HG03521 (cell line): ENCODE results near the gene CNOT8.
"Not testable (repeated sequence)": the region's sequence is repeated elsewhere in the genome, so short reads cannot be mapped to it uniquely, and the experiment has no call there.

Experiments
- ATAC-seq: cut with Tn5 transposase; IDR thresholded peaks from one replicate; pipeline ENCODE4 v1.9.1; 2021; ENCODE audit warnings: mild to moderate bottlenecking, moderate library complexity; ENCODE audit not compliant: unreplicated experiment

CNOT8 gene

DNA sequence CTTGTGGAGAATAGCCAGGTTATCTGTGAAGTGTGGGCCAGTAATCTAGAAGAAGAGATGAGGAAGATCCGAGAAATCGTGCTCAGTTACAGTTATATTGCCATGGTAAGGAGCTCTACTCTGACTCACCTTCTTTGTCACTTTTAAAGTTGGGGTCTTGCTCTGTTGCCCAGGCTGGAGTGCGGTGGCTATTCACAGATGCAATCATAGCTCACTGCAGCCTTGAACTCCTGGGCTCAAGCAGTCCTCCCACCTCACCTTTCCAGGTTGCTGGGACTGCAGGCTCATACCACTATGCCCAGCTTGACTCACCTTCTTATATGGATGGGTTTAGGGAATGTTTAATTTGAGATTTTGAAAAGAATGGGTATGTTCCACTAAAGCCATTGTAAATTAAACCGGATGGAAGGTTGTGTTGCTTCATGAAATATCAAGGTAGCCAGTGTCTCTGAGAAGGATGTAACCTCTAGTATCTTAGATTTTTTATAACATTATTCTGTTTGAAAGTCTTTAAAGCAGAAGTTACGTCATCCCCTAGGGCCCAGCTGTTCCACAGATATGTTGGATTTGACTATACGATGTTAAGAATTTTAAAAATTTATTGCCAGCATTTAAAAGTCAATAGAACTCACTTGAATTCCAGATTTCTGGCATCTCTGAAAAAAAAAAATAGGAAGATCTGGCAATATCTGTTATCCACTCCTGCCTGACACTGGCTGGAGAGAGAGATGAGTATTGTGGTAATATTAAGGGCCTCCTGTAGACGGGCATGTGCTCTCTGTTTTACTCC is 5.1 kb downstream of the CNOT8 start:
- ATAC-seq, result no peak

DNA sequence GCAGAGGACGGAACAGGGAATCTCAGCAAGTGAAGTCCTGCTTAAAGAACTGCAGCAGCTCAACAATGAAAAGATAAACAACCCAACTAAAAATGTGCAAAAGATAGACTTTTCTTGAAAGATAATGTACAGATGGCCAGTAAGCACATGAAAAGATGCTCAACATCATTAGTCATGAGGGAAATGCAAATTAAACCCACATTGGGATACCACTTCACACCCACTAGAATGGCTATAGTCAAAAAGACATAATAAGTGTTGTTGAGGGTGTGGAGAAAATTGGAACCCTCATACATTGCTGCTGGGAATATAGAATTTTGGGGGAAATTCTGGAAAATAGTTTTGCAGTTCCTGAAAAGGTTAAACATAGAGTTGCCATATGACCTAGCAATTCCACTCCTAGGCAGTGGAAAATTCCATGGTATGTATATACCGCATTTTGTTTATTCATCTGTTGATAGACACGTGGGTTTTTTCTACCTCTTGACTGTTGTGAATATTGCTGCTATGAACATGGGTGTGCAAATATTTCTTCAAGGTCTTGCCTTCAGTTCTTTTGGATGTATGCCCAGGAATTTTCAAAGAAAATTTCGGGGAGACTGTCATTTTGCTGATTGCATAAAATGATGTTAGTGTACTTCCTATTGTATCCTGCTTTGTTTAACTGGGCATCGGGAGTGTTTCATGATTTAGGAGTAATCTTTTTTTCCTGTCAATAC is 7.2 kb downstream of the CNOT8 start:
- ATAC-seq, result no peak

DNA sequence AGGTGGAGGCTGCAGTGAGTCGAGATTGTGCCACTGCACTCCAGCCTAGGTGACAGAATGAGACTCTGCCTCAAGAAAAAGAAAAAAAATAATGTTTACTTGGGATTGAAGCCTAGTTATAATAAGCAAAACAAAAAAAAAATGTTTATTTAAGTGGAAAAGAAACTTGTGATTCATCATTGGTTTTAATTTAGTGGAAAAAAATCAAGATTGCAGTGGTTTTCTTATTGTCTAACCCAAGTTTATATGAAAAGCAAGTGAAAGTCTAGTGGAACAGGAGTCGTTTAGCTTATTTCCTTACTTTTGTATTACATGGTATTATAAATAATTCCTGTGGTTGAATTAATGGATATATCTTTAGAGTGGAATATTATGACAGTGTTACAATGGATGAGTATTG is 8.4 kb downstream of the CNOT8 start:
- no peak for ATAC-seq

DNA sequence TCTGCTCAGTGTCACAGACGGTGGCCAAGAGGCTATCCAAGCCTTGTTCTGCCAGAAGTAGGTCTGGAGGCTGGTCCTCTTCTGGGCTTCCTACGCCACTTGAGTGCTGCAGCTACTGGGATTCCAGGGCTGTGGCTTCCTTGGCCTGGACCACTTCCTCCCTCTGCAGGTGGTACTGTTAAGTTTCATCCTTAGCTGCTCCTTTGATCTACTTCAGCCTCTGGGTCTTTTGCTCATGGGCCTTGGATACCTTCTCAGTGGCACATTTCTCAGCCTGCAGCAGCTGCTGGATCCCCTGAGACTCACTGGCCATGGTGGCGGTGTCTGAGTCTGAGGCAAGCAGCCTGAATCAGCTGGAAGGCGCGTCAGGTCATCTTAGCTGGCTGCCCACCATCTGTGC is 10.3 kb downstream of the CNOT8 start:
- no peak for ATAC-seq

DNA sequence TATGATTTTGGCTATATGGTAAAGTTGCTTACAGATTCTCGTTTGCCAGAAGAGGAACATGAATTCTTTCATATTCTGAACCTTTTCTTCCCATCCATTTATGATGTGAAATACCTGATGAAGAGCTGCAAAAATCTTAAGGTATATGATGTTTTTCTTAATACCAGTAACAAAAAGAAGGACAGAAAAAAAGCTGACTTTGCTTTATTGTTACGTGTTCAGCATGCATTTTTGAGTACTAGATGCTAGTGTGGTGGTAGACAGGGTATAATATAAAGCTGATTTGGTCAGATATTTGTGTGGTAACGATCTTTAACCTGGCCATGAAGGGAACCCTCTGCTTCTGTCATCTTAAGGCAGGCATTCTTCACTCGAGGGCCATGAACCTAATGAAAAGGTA is 13.3 kb downstream of the CNOT8 start:
- no peak for ATAC-seq

DNA sequence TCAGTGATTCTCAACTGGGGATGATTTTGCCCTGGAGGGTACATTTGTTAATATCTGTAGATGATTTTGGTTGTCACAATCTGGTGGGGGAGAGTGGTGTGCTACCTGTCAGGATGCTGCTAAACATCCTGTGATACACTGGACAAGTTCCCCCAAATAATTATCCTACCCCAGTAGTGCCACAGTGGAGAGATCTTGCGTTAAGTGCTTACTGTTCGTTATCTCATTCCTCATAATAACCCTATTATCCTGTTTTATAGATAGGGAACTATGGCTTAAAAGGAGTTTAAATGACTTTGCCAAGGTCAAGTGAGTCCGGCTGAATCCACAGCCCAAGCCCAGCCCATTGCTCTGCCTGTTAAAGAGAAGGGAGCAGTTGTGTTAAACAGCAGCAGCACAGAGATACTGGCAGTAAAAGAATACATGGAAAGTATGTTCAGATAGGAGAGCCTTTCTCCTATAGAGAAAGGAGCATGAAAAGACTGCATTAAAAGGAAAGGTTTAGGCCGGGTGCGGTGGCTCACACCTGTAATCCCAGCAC is 15.4 kb downstream of the CNOT8 start:
- ATAC-seq, result no peak

DNA sequence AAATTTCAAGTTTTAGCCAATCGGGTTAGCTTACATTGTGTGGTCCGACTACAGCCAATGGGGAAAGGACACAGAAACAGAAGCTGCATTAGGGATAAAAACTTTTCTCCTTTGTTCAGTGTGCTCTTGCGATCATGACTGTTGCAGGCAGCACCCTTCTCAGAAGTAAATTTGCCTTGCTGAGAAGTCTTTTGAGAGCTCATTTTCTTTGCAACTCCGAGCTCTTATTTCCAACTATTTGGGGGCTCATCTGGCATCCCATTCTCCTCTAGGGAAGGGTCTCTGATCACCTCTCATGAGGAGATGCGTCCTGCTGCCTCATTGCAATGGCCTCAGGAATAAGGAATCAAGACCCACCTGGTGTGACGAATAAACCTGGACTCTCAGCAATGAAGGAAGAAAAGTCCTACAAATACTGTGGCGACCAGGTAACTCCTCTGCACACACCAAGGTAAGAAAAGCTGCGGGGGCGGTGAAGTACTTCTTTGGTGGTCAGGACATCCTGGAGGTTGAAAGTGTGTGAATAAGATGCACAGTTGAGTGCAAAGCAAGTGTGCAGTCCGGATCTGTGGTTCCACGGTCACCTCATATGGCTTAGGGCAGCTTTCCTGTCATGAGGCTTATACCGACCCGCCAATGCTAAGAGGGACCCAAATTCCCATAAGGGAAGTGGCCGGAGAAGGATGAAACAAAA is 20.4 kb downstream of the CNOT8 start:
- no peak for ATAC-seq

DNA sequence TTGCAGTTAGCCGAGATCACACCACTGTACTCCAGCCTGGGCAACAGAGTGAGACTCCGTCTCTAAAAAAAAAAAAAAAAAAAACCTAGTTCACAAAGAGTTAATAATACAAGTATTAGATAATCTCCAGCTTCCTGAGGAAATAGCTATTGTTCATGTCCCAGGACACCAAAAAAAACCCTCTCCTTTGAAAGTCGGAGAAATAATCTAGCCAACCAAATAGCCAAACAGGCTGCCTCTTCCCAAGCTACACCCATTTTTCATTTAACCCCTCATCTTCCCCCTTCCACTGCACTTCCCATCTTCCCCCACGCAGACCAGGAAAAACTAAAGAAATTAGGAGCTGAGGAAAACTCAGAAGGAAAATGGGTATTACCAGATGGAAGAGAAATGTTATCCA is 23.6 kb downstream of the CNOT8 start:
- no peak for ATAC-seq

DNA sequence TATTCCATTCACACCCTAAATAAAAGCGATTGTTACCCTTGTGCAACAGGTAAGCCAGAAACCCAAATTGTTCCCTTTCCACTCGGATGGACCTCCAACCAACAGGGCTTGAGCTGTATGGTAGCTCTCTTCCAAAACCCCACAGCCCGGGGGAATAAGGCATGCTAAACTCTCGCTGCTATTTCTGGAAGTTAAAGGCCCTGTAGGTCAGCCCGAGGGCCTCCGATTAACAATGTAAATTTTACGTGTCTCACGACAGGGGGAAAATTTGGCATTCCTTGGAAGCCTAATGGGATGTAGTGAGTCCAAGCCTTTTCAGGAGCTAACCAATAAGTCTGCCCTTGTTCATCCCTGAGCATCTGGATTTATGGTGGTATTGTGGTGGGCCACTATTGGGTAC is 26.0 kb downstream of the CNOT8 start:
- no peak for ATAC-seq

DNA sequence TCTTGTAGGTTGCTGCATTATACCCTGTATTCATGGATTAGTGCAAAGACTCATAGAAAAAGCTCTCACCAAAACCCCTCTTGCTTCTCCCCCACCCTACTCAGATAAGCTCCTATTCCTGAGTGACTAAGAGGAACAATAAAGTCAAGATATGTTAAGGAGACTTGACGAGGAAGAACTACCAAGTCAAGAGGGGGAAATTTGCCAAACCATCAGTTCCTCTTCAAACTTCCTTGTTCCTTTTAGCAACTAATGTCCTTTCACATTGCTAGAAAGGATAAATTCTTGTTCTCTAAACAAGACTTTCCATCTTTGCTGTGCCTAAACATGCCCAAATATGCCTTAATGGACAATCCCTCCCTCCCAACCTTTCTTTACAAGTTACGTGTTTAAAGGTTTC is 27.0 kb downstream of the CNOT8 start:
- ATAC-seq, result no peak

DNA sequence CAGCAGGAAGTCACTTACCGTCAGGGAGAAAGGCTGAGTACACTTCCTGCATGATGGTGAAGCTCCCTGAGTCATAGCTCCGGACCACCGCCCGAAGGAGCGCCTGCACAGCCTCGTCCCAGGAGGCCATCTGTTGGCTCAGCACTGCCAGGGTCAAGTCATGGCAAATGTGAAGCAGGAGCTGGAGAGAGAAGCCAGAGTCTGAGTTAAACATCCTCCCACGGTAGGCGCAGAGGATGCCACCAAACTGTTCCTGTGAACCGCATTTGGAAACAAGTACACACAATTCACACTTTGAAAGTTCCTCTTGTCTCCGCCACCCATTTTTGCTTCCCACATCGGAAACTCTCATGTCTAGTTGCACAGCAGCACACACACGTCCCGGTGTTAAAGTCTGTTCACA is 33.9 kb downstream of the CNOT8 start:
- no peak for ATAC-seq

DNA sequence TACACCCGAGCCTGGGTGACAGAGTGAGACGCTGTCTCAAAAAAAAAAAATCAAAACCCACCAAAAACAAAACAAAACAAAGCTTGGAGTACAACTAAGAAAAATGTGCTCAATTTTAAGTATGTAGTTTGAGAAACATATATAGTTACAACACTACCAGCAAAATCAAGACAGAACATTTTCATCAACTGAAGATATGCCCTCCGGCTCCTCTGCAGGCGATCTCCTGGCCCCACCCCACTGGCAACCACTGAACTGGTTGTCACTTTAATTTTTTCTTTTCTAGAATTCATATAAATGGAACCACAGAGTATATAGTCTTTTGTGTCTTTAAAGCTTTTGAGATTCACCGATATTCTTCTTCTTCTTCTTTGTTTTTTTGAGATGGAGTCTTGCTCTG is 35.0 kb downstream of the CNOT8 start:
- no peak for ATAC-seq

DNA sequence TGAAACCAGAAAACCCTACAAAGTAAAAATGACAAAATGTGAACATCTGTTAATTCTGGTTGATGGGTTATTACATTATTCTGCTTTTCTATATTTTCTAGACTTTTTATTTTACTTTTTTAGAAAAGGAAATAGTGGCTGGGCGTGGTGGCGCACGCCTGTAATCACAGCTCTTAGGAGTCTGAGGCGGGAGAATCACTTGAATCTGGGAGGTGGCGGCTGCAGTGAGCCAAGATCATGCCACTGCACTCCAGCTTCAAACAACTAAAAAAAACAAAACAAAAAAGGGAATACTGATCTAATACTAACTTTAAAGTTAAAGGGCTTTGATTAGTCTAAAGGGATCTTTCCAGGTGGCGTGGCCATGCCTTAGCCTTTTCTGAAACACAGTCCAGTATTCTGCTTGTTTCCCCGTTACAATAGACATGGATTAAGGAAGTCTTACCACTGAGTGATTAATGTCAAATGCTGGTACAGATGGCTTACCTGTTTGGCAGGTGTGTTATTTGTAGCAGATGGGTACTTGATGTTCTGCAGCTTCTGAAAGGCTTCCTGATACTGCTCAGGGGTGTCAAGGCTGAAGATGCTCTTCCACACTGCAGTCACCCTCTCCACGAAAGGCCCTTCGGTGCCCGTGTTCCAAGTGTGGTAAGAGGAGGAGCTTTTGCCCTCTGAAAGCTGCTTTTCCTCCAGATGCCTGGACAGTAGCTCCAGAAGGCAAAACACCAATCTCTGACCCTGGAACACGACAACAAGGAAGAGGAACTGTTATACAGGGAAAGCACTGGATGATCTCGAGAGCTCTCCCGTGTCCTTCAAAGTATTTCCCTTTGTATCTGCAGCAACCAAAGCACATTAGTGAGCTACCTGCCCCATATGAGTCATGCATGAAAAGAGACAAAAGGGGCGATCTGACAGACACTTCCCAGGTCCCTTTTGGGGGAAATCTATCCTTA is 37.5 kb downstream of the CNOT8 start:
- no peak for ATAC-seq

DNA sequence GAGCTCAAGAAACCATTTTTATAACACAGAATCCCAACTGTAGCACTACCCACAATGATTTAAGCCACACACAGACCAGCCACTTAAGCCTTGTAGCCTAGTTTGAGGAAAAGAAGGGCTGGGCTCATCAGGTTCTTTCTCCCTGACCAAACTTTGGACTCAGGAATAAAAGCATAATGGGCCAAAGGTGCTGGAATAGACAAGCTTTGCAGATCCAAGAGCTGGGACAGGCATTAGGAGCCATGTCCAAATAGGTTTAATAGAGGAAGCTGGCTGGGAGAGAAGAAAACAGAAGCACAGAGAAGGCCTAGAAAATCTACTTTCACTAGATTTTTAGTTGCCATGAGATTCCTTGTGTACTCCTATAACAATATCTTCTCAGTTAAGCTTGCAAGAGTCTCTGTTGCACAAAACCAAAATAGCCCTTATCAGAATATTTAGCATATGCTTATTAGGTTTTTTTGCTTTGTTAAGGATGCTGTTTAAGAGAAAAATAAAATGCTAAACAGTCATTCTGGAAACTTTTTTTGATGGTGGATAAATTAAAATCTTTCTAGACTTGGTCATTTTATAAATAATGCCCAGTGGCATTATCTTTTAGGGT is 38.2 kb downstream of the CNOT8 start:
- no peak for ATAC-seq

DNA sequence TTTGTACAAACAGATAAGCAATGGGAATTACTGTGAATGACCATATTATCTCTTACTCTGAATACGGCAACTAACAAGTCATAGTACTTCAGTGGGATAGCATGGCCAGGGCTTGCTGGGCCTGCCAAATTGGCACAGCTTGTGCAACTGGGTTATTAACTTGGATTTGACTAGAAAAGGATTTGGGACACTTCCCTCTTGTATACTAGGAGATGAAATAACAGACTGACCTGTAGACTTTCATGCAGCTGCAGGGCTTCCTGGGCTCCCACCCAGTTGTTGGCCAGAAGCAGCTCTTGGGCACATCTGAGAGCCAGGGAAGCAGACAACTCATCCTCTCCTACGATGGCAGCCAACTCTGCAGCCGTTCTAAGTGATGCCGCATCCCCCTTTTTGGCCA is 39.8 kb downstream of the CNOT8 start:
- ATAC-seq, result no peak

DNA sequence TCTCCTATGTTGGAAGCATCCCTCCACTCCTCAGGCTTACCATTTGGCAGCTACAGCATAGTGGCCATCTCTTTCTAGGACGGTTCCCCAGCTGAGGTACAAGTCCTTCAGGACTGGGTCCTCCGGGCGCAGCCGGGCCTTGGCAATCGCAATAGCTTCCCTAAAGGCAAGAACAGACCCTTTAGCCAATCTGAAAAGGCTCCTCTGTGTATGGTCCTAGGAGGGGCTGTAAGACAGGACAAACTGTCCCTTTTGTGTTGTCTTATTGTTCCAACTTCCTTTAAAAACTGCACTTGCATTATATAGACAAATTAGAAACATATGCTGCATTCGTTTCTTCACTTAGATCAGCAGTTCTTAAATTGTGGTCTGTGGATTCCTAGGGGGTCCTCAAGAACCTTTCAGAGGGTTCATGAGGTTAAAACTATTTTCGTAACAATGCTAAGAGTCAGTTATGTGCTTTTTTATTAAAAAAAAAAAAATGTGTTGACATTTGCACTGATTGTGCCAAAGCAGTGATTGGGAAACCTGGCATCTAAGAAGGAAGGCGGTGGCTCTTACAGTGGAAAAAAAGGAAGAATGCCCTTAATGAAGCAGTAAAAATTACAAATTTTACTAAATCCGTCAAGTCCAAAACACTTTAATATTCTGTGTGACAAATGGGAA is 40.9 kb downstream of the CNOT8 start:
- ATAC-seq, result no peak

DNA sequence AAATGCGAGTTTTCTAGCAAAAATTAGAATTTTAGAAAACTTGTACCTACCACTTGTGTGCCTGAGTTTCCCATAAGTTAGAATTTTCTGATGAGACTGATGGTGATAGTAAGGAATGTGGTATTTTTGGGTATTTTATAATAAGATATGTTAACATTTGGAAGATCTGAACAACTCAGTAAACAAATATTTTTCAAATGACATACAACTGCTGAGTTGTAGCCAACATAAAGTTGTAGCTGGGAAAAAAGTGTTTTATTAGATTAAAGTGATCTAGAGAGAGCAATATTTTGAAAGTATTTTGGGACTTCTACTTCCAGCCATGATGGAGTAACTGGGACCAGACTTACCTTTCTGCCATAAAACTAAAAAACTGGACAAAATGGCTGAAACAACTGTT is 41.6 kb downstream of the CNOT8 start:
- no peak for ATAC-seq

DNA sequence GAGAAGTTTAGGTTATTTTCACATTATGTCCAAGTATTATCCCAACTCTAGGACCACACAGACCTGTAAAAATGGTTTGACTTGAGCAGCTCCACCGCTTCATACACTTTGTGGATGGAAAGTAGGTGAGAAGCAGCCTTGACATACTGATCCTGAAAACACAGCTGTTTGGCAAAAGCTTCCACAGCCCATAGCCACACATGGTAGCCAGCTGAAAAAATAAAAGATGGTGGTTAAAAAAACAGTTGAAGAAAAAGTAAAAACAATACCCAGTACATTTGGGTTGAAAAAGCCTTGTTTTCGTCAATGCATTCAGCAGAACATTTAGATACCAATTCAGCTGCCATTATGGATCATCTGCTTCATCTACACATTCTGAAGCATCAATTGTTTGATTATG is 42.8 kb downstream of the CNOT8 start:
- no peak for ATAC-seq

DNA sequence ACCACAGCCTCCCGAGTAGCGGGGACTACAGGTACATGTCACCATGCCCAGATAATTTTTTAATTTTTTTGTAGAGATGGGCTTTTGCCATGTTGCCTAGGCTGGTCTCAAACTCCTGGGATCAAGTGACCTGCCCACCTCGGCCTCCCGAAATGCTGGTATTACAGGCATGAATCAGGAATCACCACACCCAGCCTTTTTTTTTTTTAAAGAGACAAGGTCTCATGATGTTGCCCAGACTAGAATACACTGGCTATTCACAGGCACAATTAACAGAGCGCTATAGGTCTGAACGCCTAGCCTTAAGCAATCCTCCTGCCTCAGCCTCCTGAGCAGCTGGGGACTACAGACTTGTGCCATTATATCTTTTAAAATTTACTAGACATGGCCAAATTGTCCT is 43.5 kb downstream of the CNOT8 start:
- ATAC-seq, result no peak

DNA sequence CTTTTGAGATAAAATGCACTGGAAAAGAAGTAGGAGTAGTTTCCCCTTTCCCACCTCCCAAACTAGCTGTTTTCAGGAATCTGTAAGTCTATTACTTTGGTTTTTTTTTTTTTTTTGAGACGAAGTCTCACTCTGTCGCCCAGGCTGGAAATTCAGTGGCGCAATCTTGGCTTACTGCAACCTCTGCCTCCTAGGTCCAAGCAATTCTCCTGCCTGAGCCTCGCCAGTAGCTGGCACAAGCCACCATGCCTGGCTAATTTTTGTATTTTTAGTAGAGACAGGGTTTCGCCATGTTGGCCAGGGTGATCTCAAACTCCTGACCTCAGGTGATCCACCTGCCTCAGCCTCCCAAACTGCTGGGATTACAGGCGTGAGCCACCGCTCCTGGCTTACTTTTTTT is 47.2 kb downstream of the CNOT8 start:
- not testable (repeated sequence) for ATAC-seq
